ENCODE results near the gene TMEM260.

DNA sequence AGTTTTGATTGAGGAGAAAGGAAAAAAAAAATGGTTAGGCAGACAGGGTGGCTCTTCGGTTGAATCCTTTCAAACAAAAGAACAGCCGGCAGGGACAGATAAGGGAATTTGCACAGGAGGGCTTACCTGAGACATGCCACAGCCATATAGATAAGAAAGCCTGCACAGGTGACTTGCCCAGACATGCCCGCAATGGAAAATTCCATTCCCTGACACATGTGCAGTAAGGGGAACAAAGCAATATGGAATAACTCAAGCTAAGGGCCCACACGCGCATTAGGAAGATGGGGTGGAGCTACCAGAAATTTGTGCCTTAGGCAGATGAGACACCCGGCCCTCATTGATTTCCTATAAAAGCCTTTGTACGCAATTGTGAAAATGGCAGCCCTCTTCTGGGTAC, 86.7 kb downstream of the TMEM260 start:
- TF ChIP-seq POLR2AphosphoS5 (IDR thresholded peaks at IDR 0.05) = no peak
- TF ChIP-seq POLR2A (IDR thresholded peaks at IDR 0.05) = no peak

Measured in prostate gland (tissue), 1 donor.